GM18870 (cell line): ENCODE results near the gene GMCL2.

ENCODE experiments used
- ATAC-seq: cut with Tn5 transposase; IDR thresholded peaks from one replicate; pipeline ENCODE4 v1.9.1; 2021; ENCODE audit warnings: moderate library complexity; ENCODE audit not compliant: unreplicated experiment

The GMCL2 gene

GRCh38 chr5:178222292-178222691, 35.1 kb upstream of the GMCL2 start:
- ATAC-seq, result no peak

- no peak for ATAC-seq
These were observed 34.7 kb upstream of the GMCL2 start for GRCh38 chr5:178221853-178222252.

GRCh38 chr5:178221282-178221681, 34.1 kb upstream of the GMCL2 start:
- ATAC-seq, result no peak

GRCh38 chr5:178218827-178219226, 31.7 kb upstream of the GMCL2 start:
- no peak for ATAC-seq

GRCh38 chr5:178218237-178218776, 31.1 kb upstream of the GMCL2 start:
- no peak for ATAC-seq

- ATAC-seq, result no peak
These were observed 29.6 kb upstream of the GMCL2 start for GRCh38 chr5:178216779-178217178.

GRCh38 chr5:178216088-178216534, 28.9 kb upstream of the GMCL2 start:
- ATAC-seq, result no peak

- ATAC-seq, result no peak
These were observed 28.3 kb upstream of the GMCL2 start for GRCh38 chr5:178215280-178216002.

- ATAC-seq, result no peak
These were observed 27.1 kb upstream of the GMCL2 start for GRCh38 chr5:178214160-178214803.

GRCh38 chr5:178213748-178214151, 26.6 kb upstream of the GMCL2 start:
- ATAC-seq, result no peak

GRCh38 chr5:178213003-178213461, 25.9 kb upstream of the GMCL2 start:
- no peak for ATAC-seq

GRCh38 chr5:178212241-178213002, 25.3 kb upstream of the GMCL2 start:
- ATAC-seq, result no peak

GRCh38 chr5:178211095-178212048, 24.2 kb upstream of the GMCL2 start:
- no peak for ATAC-seq

GRCh38 chr5:178210686-178211085, 23.5 kb upstream of the GMCL2 start:
- ATAC-seq, result no peak

GRCh38 chr5:178210073-178210535, 22.9 kb upstream of the GMCL2 start:
- no peak for ATAC-seq

- ATAC-seq, result no peak
These were observed 22.3 kb upstream of the GMCL2 start for GRCh38 chr5:178209334-178210072.

GRCh38 chr5:178208540-178209227, 21.5 kb upstream of the GMCL2 start:
- ATAC-seq, result no peak

- ATAC-seq, result no peak
These were observed 20.7 kb upstream of the GMCL2 start for GRCh38 chr5:178207917-178208280.
